ELR (cell line): Measurements from ENCODE around the gene MITD1.
"Not testable (repeated sequence)": the region's sequence is repeated elsewhere in the genome, so short reads cannot be mapped to it uniquely, and the experiment has no call there.

ENCODE experiments used
- DNase-seq: peaks from one replicate; pipeline ENCODE4 v3.0.0-alpha.2; 2015; ENCODE audit warnings: low read depth

MITD1 gene

GRCh38 chr2:99154643-99155536 is 26.0 kb downstream of the MITD1 start, which contains the start of the genes LIPT1 and TSGA10:
Gene LIPT1 (plus strand): TSS chr2:99154967. CDS start chr2:99161958, 6,991 bp downstream.
Gene TSGA10 (minus strand): TSS chr2:99154942. CDS start chr2:99109439, 45,503 bp downstream.
- peak; percentile 95 for DNase-seq

GRCh38 chr2:99153921-99154604 is 26.8 kb downstream of the MITD1 start:
- peak; percentile 7 for DNase-seq

- DNase-seq = no peak
Observed at GRCh38 chr2:99152199-99152895, 28.5 kb downstream of the MITD1 start.

- DNase-seq = no peak
Observed at GRCh38 chr2:99150706-99151105, 30.2 kb downstream of the MITD1 start.

GRCh38 chr2:99141110-99142108 is 39.4 kb downstream of the MITD1 start, which contains the start of gene C2orf15:
Gene C2orf15 (plus strand): TSS chr2:99141707. CDS start chr2:99150559, 8,852 bp downstream.
- peak; percentile 91 for DNase-seq

- no peak for DNase-seq
Observed at GRCh38 chr2:99140860-99141109, 40.1 kb downstream of the MITD1 start.

GRCh38 chr2:99140056-99140859 is 40.6 kb downstream of the MITD1 start:
- DNase-seq = peak; percentile 41

GRCh38 chr2:99139003-99139402 is 41.9 kb downstream of the MITD1 start:
- no peak for DNase-seq

GRCh38 chr2:99135044-99135556 is 45.8 kb downstream of the MITD1 start:
- DNase-seq = not testable (repeated sequence)

- DNase-seq = no peak
Observed at GRCh38 chr2:99127981-99128380, 52.9 kb downstream of the MITD1 start.
